Skeletal muscle cell (primary cell): ENCODE measurements around the gene RAMACL.

ENCODE experiments used
- DNase-seq: peaks from one replicate; pipeline ENCODE4 v3.0.0-alpha.2; 2010; ENCODE audit warnings: low read depth
- H3K4me3 ChIP-seq: 2 replicates; pipeline ENCODE4 v1.5.1; 2011; ENCODE audit warnings: low read depth, mild to moderate bottlenecking, control low read depth, low read length, moderate library complexity

Gene RAMACL

GRCh38 chr6:166562726-166563125 lies 23.8 kb downstream of the RAMACL start:
- no peak for DNase-seq
- H3K4me3 ChIP-seq, result no peak overlapping the region

GRCh38 chr6:166561771-166562359 lies 24.6 kb downstream of the RAMACL start:
- peak; percentile 61 for DNase-seq
- no peak overlapping the region for H3K4me3 ChIP-seq

GRCh38 chr6:166560222-166560621 lies 26.3 kb downstream of the RAMACL start:
- no peak overlapping the region for H3K4me3 ChIP-seq
- no peak for DNase-seq

GRCh38 chr6:166559662-166560061 lies 26.8 kb downstream of the RAMACL start:
- no peak for DNase-seq
- H3K4me3 ChIP-seq, result no peak overlapping the region

- H3K4me3 ChIP-seq, result no peak overlapping the region
- DNase-seq, result peak; percentile 29
Measured at GRCh38 chr6:166559211-166559610, 27.3 kb downstream of the RAMACL start.

- no peak overlapping the region for H3K4me3 ChIP-seq
- no peak for DNase-seq
Measured at GRCh38 chr6:166558156-166559005, 28.1 kb downstream of the RAMACL start.

- H3K4me3 ChIP-seq, result no peak overlapping the region
- peak; percentile 88 for DNase-seq
Measured at GRCh38 chr6:166556863-166557322, 29.6 kb downstream of the RAMACL start.

- no peak overlapping the region for H3K4me3 ChIP-seq
- peak; percentile 41 for DNase-seq
Measured at GRCh38 chr6:166556336-166556735, 30.1 kb downstream of the RAMACL start.

GRCh38 chr6:166555086-166555485 lies 31.4 kb downstream of the RAMACL start:
- no peak for DNase-seq
- no peak overlapping the region for H3K4me3 ChIP-seq

- no peak overlapping the region for H3K4me3 ChIP-seq
- peak; percentile 24 for DNase-seq
Measured at GRCh38 chr6:166554316-166554715, 32.2 kb downstream of the RAMACL start.

- H3K4me3 ChIP-seq, result peak overlapping the region; percentile 10
- DNase-seq, result peak; percentile 90
Measured at GRCh38 chr6:166553563-166554271, 32.8 kb downstream of the RAMACL start.

- DNase-seq, result no peak
- H3K4me3 ChIP-seq, result no peak overlapping the region
Measured at GRCh38 chr6:166552600-166552999, 33.9 kb downstream of the RAMACL start.

GRCh38 chr6:166551754-166552495 lies 34.6 kb downstream of the RAMACL start:
- no peak overlapping the region for H3K4me3 ChIP-seq
- DNase-seq, result no peak

- DNase-seq, result no peak
- H3K4me3 ChIP-seq, result no peak overlapping the region
Measured at GRCh38 chr6:166546653-166547052, 39.8 kb downstream of the RAMACL start.

GRCh38 chr6:166545156-166546034 lies 41.1 kb downstream of the RAMACL start:
- DNase-seq, result no peak

GRCh38 chr6:166544296-166544605 lies 42.2 kb downstream of the RAMACL start:
- no peak for DNase-seq
- no peak overlapping the region for H3K4me3 ChIP-seq

More at GRCh38 chr6:166545156-166546034, 41.1 kb downstream of the RAMACL start:
- no peak overlapping the region for H3K4me3 ChIP-seq

GRCh38 chr6:166543603-166544295 lies 42.7 kb downstream of the RAMACL start:
- no peak for DNase-seq
- no peak overlapping the region for H3K4me3 ChIP-seq

GRCh38 chr6:166542580-166542912 lies 43.9 kb downstream of the RAMACL start:
- DNase-seq, result no peak
- no peak overlapping the region for H3K4me3 ChIP-seq
